ENCODE results near the gene KNDC1.
"Not testable (repeated sequence)": the region's sequence is repeated elsewhere in the genome, so short reads cannot be mapped to it uniquely, and the experiment has no call there.

The KNDC1 gene

GRCh38 chr10:133258818-133259601 lies 99.0 kb downstream of the KNDC1 start:
- no peak for DNase-seq (ENCODE audit: low spot score)

- no peak for DNase-seq (ENCODE audit: low spot score)
These were observed 99.6 kb downstream of the KNDC1 start for GRCh38 chr10:133259602-133259989.

- DNase-seq (ENCODE audit: low spot score): peak; percentile 39
These were observed 101.1 kb downstream of the KNDC1 start for GRCh38 chr10:133260895-133261725.

DNA sequence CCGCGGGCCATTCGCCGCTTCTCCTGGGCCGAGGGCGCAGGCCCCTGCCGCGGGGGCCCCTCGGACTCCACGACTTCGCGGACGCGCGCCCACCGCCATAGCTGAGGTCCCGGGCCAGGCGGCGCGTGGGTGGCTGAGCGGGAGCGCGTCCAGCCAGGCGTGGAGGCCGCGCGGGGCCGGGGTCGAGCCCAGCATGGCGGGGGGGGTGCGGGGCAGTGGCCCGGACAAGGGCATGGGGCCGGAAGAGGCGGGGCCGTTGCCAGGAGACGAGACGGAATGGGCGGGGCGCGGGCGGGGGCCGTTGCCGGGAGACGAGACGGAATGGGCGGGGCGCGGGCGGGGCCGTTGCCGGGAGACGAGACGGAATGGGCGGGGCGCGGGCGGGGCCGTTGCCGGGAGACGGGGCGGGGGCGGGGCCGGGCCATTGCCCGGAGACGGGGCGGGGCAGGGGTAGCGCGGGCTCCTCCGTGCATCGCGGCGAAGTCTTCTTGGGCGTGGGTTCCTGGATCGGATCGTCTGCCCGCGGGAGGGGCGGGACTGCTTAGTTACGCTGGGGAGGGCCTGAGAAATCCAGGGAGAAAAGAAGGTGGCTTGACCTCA lies 101.8 kb downstream of the KNDC1 start:
- DNase-seq (ENCODE audit: low spot score): peak; percentile 56

DNA sequence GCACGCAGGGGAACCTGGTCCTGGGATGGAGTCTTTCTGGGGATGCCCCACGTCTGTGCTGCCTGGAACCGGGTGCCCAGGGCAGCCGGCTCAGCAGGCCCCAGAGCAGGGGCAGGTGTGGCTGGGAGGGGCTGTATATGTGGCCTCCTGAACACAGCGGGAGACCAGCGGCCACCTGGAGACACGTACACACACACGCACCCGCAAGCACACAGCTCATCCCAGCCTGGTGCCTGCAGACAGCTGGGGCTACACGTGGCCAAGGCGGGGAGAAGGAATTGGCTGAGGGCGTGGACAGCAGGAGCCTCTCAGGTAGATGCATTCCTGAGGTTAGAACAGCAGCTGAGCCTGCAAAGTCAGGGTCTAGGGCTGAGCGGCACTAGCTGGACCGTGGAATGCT lies 102.7 kb downstream of the KNDC1 start:
- DNase-seq (ENCODE audit: low spot score): no peak

- no peak for DNase-seq (ENCODE audit: low spot score)
These were observed 103.7 kb downstream of the KNDC1 start for GRCh38 chr10:133263674-133264073.

DNA sequence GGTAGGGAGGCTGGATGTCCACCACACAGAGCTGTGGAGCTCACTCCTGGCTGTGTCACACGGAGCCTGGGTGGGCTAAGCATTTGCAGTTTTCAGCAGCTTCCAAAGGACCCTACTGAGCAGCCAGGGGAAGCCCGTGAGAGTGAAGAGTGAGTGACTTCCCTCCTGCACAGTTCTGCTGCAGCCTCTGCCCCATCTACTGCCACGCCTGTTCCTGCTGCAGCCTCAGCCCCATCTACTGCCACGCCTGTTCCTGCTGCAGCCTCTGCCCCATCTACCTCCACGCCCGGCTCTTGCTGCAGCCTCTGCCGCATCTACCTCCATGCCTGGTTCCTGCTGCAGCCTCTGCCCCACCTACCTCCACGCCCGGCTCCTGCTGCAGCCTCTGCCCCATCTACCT lies 104.4 kb downstream of the KNDC1 start:
- DNase-seq (ENCODE audit: low spot score): no peak

DNA sequence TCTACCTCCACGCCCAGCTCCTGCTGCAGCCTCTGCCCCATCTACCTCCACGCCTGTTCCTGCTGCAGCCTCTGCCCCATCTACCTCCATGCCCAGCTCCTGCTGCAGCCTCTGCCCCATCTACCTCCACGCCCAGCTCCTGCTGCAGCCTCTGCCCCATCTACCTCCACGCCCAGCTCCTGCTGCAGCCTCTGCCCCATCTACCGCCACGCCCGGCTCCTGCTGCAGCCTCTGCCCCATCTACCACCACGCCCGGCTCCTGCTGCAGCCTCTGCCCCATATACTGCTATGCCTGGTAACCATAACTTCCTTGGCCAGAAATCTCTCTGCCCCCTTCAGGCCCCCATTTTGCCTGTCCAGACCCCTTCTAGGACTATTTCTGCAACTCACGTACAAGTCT lies 105.0 kb downstream of the KNDC1 start:
- DNase-seq (ENCODE audit: low spot score): not testable (repeated sequence)

DNA sequence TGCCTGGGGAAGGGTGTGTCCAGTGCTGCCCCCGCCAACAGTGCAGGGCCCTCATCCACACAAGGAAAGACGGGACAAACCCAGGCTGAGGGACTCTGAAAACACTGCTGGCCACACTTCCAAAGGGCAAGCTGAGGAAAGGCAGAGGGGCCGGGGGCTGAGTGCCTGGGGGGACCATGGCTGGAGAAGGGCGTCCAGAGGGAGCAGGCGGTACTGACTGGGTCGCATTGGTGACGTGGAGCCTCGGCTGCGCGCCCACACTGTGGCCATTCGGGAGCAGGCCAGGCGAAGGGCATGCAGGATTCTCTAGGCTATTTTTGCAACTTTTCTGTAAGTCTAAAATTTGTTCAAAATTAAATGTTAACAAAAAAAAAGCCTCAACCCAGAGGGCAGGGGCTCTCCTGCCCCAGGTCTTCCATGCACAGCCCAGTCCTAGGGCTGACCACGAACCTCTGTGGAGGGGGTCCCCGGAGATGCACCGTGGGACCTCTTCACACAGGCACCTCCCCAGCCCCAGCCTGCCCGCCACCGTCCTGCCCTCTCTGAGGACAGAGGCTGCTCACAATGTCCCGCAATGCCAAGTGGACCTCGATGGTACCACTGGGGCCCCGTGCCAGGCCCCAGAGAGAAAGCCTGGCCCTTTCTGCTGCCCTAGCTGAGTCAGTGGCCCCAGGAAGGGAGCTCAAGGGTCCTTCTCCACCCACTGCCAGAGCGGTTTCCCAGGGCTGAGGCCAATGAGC lies 106.2 kb downstream of the KNDC1 start:
- no peak for DNase-seq (ENCODE audit: low spot score)

- DNase-seq (ENCODE audit: low spot score): no peak
These were observed 107.3 kb downstream of the KNDC1 start for GRCh38 chr10:133267293-133267692.

GRCh38 chr10:133267829-133268228 lies 107.8 kb downstream of the KNDC1 start:
- DNase-seq (ENCODE audit: low spot score): no peak

DNA sequence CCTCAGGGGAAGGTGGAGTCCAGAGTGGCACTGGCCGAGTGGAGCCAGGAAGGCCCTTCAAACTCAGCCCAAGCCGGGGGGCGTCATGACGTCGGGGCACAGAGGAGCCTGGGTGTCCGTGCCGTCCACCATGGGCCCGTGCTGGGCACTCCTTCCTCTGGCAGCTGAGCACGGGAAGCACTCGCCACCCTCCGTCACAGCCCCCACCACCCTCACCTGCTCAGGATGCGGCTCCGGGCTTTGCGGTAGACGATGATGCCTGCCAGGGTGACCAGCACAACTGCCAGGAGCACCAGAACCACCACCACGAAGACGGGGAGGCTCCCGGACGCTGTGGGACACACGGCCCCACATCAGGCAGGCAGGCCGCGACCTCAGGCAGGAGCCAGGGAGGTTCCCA lies 108.5 kb downstream of the KNDC1 start:
- no peak for DNase-seq (ENCODE audit: low spot score)

DNA sequence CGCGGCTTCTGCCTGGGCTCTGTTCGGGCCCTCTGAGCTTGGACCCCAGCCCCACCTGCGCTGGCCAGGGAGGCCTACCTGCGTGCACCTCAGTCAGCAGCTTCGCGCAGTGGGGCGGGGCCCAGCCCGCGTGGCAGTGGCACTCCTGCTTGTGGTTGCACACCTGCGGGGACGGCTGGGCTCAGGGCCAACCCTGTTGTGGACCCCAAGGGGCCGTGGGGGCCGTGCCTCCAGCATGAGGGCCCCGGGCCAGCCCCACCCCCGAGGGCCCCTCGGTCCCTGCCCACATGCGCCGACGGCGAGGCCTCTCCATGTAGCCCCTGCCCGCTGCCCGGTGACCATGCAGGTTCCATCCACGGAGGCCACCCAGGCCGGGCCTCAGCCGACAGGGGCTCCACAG lies 109.3 kb downstream of the KNDC1 start:
- DNase-seq (ENCODE audit: low spot score): no peak

DNA sequence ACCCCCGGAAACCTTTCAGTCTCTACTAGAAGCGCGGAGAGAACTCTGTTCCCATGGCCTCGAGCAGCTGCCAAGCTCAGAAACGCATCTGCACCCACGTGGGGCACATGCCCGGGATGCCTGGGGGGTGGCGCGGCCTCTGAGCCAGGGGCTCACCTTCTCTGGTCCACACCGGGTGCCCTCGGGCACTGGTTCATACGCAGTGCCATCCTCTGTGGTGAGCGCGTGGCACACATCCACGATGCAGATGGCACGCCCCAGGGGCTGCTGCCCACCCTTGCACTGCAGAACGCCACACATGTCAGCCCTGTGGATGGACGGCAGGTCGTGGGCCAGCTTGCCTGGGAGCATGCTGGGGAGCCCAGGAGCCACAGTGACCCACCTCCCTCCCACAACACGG lies 110.2 kb downstream of the KNDC1 start:
- DNase-seq (ENCODE audit: low spot score): no peak

GRCh38 chr10:133270773-133271297 lies 110.8 kb downstream of the KNDC1 start:
- DNase-seq (ENCODE audit: low spot score): no peak

DNA sequence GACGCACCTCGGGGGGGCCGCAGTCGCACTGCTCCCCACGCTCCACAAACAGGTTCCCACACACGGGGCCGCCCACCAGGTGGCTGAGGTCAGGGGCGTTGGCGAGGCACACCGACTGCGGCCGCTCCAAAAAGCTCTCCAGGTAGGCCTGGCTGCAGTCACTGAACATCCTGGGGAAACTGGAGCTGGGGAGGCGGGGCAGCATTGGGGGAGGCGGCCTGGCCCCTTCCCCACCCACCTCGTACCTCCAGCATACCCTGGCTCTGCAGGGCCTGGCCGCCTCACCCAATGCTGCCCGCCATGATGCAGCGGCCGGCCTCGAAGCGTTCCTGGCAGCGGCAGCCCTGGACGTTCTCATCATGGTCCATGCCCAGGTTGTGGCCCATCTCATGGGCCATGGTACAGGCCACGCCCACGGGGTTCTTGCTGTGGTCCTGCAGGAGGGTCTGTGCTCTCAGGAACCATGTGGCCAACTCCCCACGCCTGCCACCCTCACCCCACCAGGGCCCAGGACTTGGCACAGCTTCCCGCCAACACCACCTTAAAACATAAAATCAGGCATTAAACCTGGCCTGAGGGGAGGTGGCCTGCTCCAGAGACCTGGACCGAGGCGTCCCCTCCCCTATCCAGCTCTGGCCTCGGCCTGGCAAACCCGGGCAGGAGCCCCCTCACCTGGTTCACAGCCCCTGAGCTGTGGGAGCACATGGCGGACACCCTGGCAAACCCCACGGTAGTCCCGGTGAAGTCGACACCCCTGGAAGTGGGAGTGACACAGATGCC lies 111.7 kb downstream of the KNDC1 start:
- DNase-seq (ENCODE audit: low spot score): no peak

- DNase-seq (ENCODE audit: low spot score): no peak
These were observed 112.4 kb downstream of the KNDC1 start for GRCh38 chr10:133272301-133272963.

DNA sequence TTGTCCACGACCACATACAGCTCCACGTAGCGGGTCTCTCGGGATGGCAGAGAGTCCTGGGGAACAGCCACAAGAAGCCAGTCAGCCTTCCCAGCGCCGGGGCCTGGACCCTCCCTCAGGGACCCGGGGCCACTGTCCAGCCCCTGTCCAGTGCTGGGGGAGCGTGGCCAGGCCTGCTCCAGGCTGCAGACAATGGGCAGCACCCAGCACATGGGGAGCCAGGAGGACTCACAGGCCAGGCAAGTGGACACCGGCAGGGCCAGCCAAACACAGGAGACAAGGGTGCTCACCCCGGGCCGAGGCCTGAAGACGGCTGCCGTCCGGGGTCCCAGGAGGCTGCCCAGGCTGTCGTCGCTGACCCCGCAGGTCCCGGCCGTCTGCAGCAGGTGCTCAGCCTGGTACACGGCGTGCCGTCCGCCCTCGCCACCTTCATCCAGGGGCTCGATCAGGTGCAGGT lies 113.0 kb downstream of the KNDC1 start:
- no peak for DNase-seq (ENCODE audit: low spot score)

GRCh38 chr10:133273534-133274143 lies 113.6 kb downstream of the KNDC1 start:
- DNase-seq (ENCODE audit: low spot score): no peak
